Measurements from ENCODE around the gene SLC35A5. TPM values are rescaled to one million over a fixed set of nuclear protein-coding genes. Genes with fewer than 3 reads are reported as not detected.

SLC35A5 gene
- total RNA-seq, 1 donor from 2014 or later = 20.9 TPM

DNA sequence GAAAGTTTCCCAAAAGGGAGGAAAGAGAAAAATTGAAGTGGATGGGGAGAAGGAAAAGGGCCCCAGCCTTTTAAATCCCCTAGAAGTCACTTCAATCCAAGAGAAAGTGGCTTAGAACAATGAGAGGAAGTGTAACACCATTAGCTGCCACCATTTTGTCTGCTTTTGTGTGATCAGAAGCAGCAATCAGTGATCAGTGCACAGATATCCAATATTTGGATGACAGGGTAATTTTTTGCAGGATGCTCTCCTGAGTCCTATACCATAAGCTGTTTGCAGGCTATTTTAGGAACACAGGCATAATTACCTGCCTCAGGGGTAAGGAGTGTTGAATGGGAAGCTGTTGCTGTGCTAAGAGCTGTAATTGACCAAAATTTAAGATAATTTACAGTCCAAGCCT, 31.4 kb downstream of the SLC35A5 start:
- TF ChIP-seq, protein P1, sequence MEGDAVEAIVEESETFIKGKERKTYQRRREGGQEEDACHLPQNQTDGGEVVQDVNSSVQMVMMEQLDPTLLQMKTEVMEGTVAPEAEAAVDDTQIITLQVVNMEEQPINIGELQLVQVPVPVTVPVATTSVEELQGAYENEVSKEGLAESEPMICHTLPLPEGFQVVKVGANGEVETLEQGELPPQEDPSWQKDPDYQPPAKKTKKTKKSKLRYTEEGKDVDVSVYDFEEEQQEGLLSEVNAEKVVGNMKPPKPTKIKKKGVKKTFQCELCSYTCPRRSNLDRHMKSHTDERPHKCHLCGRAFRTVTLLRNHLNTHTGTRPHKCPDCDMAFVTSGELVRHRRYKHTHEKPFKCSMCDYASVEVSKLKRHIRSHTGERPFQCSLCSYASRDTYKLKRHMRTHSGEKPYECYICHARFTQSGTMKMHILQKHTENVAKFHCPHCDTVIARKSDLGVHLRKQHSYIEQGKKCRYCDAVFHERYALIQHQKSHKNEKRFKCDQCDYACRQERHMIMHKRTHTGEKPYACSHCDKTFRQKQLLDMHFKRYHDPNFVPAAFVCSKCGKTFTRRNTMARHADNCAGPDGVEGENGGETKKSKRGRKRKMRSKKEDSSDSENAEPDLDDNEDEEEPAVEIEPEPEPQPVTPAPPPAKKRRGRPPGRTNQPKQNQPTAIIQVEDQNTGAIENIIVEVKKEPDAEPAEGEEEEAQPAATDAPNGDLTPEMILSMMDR (conservative IDR thresholded peaks at IDR 0.05; ENCODE audit: low read depth, low read length) = no peak
- H3K4me3 ChIP-seq (ENCODE audit: low read depth, low read length) = no peak overlapping the region
- no peak for DNase-seq (ENCODE audit: low read depth)

DNA sequence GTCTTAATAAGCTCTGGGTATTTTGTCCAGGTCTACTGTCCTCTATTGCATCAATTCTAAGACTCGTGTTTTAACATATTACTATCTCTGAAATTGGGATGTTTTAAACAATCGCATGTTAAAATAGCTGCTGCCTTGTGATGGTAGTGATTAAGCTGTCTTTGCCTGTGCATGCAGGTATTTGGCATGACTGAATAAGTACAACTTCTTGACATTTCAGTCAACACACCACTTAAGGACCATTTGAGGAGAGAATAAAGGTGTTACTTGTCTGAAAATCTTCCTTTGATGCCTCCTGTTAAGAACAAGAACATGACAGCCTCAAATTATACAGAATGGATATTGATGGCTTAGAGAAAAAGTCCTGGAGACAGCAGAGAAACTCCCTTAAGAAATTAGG, 33.0 kb downstream of the SLC35A5 start:
- TF ChIP-seq, protein P1 (conservative IDR thresholded peaks at IDR 0.05; ENCODE audit: low read depth, low read length) = no peak
- DNase-seq (ENCODE audit: low read depth) = no peak
- H3K4me3 ChIP-seq (ENCODE audit: low read depth, low read length) = no peak overlapping the region

DNA sequence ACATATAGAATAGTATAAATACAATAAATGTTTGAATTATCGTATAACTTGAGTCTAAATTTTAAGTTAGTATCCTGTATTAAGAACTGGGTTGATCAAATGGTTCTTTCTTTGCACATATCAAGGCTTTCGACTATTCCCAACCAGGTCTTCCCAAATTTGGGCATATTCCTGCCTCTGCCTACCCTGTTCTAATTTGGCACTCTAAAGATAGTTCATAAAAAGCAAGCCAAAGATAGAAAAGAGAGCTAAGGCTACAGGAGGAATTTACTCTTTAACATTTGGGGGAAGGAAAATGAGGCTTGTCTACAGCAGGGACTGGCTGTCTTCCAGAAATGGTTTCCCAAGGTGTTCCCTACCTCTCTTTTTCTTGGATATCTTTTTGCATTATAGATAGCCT, 36.1 kb downstream of the SLC35A5 start:
- no peak overlapping the region for H3K4me3 ChIP-seq (ENCODE audit: low read depth, low read length)
- TF ChIP-seq, protein P1 (conservative IDR thresholded peaks at IDR 0.05; ENCODE audit: low read depth, low read length) = no peak
- no peak for DNase-seq (ENCODE audit: low read depth)

DNA sequence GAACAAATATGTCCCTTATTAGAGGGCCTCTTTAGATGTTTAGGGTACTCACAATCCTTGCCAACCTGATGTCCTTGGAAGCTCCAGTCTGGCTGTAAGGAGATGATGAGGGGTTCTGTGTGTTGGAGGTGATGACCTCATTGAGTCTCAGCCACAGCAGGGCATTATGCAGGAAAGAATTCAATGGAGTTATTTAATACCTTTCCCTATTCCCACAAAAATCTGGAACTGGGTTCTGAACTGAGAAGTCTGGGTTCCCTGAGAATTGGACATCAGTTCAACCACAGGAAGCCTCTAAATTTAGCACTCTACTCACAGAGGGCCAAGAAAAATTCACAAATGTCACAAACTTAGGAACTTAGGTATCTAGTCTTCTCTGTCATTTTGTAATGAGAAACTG, 36.9 kb downstream of the SLC35A5 start:
- DNase-seq (ENCODE audit: low read depth) = no peak
- H3K4me3 ChIP-seq (ENCODE audit: low read depth, low read length) = no peak overlapping the region
- TF ChIP-seq, protein P1 (conservative IDR thresholded peaks at IDR 0.05; ENCODE audit: low read depth, low read length) = no peak

DNA sequence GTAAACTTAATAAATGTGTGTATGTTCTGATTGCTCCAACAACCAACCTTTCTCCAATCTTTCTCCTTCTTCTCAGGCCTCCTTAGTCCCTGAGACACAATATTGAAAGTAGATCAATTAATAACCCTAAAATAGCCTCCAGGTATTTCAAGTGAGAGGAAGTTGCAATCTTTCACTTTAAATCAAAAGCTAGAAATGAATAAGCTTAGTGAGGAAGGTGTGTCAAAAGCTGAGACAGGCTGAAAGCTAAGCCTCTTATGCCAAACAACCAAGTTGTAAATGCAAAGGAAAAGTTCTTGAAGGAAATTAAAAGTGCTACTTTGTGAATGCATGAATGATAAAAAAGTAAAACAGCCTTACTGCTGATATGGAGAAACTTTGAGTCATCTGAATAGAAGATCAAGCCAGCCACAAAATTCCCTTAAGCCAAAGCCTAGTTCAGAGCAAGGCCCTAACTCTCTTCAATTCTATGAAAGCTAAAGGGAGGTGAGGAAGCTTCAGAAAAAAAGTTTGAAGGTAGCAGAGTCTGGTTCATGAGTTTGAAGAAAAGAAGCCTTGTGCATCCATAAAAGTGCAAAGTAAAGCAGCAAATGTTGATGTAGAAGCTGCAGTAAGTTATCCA, 40.5 kb downstream of the SLC35A5 start:
- TF ChIP-seq, protein P1 (conservative IDR thresholded peaks at IDR 0.05; ENCODE audit: low read depth, low read length) = no peak
- no peak for DNase-seq (ENCODE audit: low read depth)
- no peak overlapping the region for H3K4me3 ChIP-seq (ENCODE audit: low read depth, low read length)

DNA sequence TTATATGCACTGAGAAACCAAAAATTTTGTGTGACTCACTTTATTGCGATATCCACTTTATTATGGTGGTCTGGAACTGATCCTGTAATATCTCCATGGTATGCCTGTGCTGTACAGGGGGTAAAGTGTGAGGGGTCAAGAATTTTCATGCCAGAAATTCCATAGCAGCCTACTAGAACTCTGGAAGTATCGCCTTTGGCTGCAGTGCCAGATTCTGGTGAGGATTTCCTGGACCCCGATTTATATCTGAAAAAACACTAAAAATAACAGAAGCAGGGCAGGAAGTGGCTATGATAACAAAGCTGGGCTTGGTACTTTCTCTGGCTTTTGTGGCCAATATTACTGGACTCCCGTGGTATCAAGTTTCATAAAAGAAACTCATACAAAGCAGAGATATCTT, 42.7 kb downstream of the SLC35A5 start:
- no peak for DNase-seq (ENCODE audit: low read depth)

DNA sequence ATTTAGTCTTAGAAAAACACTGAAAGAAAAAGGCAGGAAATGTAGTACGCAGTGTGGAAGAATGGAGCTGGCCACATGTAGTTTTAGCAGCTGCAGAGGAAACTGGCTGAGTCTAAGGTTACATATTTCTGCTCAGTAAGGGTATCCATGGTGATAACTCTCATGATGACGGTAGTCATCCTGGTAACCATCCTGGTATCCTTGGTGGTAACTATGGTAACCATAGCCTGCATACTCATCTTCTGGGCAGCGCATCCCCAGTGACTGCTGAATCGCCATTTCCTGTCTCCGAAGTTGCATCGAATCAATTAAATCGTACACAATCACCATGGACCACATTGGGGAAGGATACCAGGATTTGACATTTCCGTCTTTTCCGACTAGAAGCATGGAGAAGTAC, 43.4 kb downstream of the SLC35A5 start:
- no peak overlapping the region for H3K4me3 ChIP-seq (ENCODE audit: low read depth, low read length)
- DNase-seq (ENCODE audit: low read depth) = no peak

More for the DNA sequence above, 42.7 kb downstream of the SLC35A5 start:
- TF ChIP-seq, protein P1 (conservative IDR thresholded peaks at IDR 0.05; ENCODE audit: low read depth, low read length) = no peak
- H3K4me3 ChIP-seq (ENCODE audit: low read depth, low read length) = no peak overlapping the region

More for the DNA sequence above, 43.4 kb downstream of the SLC35A5 start:
- TF ChIP-seq, protein P1 (conservative IDR thresholded peaks at IDR 0.05; ENCODE audit: low read depth, low read length) = no peak

Measured in epithelial cell of proximal tubule (primary cell).